HG03520 (cell line): ENCODE measurements around the gene SLC16A7.

ENCODE experiments used
- ATAC-seq: cut with Tn5 transposase; IDR thresholded peaks from one replicate; pipeline ENCODE4 v1.9.1; 2021; ENCODE audit warnings: mild to moderate bottlenecking, moderate library complexity; ENCODE audit not compliant: unreplicated experiment

SLC16A7 gene

DNA sequence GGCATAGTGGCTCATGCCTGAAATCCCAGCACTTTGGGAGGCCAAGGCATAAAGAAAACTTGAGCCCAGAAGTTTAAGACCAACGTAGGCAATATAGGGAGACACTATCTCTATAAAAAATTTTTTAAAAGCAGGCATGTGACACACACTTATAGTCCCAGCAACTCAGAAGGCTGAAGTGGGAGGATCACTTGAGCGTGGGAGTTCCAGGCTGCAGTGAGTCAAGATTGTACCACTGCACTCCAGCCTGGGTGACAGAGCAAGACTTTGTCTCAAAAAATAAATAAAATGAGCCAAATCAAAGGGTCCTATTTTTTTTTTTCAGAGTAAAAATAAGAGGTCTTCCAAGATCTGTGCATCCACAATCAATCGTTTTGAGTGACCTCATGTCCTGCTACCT lies 237.6 kb downstream of the SLC16A7 start:
- no peak for ATAC-seq

DNA sequence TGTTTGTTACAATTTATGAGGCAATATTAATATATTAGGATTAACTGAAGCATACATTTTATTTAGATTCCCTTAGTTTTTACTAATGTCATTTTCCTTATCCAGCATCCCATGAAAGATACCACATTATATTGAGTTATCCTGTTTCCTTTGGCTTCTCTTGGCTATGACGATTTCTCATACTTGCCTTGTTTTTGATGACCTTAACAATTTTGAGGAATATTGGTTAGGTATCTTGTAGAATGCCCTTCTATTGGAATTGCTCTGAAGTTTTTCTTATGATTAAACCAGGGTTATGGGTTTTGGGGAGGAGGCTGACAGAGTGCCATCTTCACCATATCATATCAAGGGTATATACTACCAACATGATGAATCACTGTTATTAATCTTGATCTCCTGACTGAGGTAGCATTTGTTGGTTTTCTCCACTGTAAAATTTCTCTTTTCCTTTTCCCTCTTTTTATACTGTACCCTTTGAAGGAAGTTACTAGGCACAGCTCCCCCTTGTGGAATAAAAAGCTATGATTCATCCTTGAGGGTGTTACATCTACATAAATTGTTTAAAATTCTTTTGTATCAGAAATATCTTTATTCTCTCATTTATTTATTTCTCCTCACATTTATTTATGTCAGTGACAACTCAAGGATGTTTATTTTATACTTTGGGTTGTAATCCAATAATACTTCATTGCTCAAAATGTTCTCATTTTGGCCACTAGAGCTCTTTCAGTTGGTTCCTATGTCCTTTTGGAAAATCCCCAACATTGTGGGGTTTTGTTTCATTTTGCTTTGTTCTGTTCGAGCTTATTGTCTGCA lies 239.0 kb downstream of the SLC16A7 start:
- ATAC-seq, result no peak
